GM18907 (cell line): ENCODE results near the gene PKP2.

Source experiments
- ATAC-seq: cut with Tn5 transposase; IDR thresholded peaks from one replicate; pipeline ENCODE4 v1.9.1; 2021; ENCODE audit warnings: mild to moderate bottlenecking, moderate library complexity; ENCODE audit not compliant: unreplicated experiment

Gene PKP2

DNA sequence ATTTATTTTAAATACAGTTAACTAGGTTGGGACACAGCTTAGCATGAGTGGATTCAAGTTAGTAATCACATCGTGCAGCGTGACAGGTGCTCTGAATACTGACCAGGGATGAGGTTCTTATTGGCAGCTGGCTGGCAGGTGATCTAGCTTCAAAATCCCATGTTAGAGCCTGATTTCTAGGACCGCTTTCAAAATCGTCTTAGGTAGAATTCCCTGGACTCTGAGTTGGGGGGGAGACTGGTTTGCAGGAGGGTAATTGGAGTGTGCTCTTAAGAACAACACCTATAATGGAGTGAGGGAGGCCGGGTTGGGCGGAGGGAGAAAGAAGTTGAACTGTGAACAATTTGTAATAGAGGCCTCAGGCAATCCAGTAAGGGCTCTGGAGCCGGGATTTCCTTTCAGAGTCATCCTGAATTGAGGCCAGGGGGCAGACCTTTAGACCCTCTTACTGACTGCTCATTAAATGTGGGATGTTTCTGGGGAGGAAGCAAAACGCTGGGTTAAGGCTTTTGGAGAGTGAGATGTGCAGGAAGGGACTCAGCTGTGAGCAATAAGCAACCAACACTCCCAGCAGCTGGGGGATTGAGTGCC lies 140.0 kb downstream of the PKP2 start:
- no peak for ATAC-seq

DNA sequence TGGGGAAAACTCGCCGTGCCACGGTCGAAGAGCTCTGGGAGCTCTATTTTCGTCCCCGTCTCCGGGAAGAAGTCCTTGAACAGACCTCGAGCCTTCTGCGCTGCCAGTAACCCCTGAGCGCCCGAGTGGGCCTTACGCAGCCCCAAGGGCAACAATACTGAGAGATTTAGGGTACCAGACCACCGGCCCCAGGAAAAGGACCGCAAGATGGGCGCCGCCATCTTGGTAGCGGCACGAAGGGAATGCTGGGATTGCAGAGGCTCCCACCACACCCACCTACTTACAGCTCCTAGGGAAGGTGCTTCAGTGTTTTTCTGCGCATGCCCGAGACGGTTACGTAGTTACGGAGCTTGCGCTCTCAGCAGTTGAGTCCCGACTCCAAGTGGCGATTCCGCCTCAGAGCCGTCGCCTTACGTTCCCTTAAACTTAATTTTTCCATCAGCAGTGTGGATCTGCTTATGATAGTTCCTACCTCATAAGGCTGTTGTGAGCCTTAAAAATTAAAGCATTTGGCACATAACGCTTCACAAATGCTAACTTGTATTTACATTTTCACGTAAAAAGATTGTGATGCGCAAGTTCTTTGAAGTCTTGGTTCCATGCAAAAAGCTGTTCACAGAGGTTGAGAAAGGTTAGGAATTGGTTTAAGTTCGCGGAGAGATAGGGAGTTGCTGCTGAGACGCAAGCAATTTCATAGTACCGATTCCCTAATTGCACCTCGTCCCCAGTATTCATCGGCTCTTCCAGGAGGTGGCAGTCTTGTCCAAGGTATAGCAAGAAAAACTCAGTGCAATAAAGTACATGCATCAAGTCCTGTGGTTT lies 140.7 kb downstream of the PKP2 start, which contains the start of gene YARS2:
Gene YARS2 (minus strand): TSS at position 244 of the 822 bp plus-strand sequence. CDS start 23 bp downstream, at position 221.
- peak; percentile 94 for ATAC-seq

DNA sequence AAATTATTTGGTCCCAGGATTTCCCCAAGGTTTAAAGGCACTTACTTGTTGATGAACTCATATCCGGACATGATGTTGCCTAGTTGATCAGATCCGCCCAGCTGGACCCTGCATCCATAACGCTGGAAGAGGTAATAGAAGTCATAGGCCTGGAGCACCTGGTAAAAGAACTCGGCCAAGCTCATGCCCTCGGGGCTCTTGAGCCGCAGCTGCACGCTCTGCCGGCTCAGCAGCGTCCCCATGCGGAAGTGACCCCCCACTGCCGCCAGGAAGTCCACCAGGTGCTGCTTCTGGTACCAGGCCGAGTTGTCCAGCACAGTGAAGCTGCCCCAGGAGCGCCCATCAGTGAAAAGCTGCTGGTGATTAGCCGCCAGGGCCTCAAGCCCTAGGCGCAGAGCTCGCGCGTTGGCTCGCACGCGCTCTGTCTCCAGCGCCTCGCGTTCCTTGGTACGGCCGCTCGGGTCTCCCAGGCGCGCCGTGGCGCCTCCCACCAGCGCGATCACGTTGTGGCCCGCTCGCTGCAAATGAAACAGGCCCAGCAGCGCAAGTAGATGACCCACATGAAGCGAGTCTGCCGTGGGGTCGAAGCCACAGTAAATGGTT lies 141.4 kb downstream of the PKP2 start:
- ATAC-seq, result peak; percentile 82

DNA sequence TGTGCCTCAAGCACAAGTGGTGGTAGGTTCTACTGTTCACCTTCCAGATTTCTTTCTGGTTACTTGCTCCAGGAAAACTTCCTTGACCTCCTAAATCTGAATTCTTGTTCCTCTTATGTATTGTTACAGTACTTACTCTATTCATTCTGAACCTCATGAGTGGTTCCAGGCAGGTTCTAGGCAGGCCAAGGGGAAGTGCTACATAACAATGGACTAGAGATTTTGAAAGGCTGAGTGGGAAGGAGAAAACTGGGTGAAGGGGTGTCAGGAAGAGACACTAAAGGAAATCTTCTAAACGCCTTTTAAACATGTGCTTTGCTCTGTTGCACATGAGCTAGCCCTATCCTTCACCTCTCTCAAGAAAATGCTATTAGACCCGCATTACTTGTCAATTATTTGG lies 142.5 kb downstream of the PKP2 start:
- no peak for ATAC-seq

DNA sequence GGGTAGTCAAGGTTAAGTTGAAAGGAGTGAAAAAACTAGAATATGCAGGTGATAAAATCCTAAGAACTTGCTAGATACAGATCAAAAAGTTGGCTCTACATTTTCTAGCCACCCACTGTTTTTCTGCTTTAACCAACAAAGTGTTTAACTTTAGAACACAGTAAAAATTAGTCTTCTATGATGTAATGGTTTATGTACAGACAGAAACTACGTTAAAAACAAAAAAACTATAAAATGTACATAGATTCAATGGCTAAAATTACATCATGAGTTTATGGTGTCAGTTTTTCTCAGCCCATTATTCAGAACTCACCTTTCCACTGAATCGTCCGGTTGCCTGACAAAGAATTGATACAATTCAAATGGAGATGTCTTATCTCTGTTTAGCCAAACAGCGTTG lies 143.0 kb downstream of the PKP2 start:
- no peak for ATAC-seq

DNA sequence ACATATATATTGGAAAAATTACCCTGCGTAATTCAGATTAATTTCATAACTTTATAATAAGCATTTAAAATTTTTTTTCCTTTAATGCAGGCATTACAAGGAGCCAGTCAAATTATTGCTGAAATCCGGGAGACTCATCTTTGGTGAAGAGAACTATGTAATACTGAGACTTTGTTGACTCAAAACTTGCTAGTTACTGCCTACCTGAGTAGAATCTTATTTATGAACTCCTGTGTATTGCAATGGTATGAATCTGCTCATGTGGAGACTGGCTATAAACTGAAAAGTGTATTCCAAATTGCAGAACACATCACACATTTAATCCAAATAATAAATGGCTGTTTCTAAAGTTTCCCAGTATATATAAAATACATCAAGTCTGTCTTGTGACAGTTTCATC lies 153.3 kb downstream of the PKP2 start:
- ATAC-seq, result no peak

DNA sequence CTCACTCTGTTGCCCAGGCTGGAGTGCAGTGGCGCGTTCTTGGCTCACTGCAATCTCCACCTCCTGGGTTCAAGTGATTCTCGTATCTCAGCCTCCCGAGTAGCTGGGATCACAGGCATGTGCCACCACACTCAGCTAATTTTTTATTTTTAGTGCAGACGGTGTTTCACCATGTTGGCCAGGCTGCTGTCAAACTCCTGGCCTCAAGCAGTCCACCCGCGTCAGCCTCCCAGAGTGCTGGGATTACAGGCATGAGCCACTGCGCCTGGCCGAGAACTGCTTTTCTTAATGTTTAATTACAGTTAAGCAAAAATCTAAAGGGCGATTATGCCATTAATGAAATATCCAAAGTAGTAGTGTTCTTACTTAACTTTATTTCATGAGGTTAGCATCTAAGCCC lies 154.4 kb downstream of the PKP2 start:
- ATAC-seq, result no peak
